HepG2 (cell line): ENCODE data around the gene SNX9. TPM values are rescaled to one million over a fixed set of nuclear protein-coding genes. Genes with fewer than 3 reads are reported as not detected.
A peak's percentile ranks its signal among the peaks of the same experiment; 100 is the strongest.

ENCODE experiments used
- ATAC-seq: fragments of 200-7000 bp; cut with Tn5 transposase; 3 replicates; pipeline ENCODE4 v1.9.1; 2020; ENCODE audit warnings: mild to moderate bottlenecking, moderate library complexity
- BruUV-seq: library from RNA; stranded (reverse); fragments of 400-500 nt; replicated peaks from 2 replicates; lab custom pipeline; 2021; lab: Mats Ljungman, UMichigan
- CTCF ChIA-PET: fragments of 300-600 bp; formaldehyde crosslinking; extraction: SDS; loops from one replicate; lab custom pipeline; 2021; ENCODE audit warnings: low total read pairs, inconsistent platforms, low intra/inter-chr PET ratio; lab: Yijun Ruan, JAX
- POLR2A ChIA-PET: fragments of 350-600 bp; sonication (Branson Sonifier 250); formaldehyde crosslinking; loops from one replicate; lab custom pipeline; 2020; ENCODE audit warnings: antibody characterized with exemption, inconsistent platforms; lab: Yijun Ruan, JAX
- DNase-seq: peaks from one replicate; pipeline ENCODE4 v3.0.0-alpha.2; 2015; ENCODE audit warnings: low spot score
- FAIRE-seq: peaks from 3 replicates; lab custom pipeline; 2011; peaks lifted over from hg19 to GRCh38; lab: Jason Lieb, UNC
- H2AFZ ChIP-seq: one replicate; pipeline ENCODE4 v1.6.1; 2011; ENCODE audit warnings: low read length, inconsistent platforms
- H3K27ac ChIP-seq: fragments of 300-600 bp; 3 replicates; pipeline ENCODE4 v1.8.0; 2011; ENCODE audit warnings: mixed run types, mild to moderate bottlenecking, mixed read lengths, low read length, inconsistent platforms; ENCODE audit not compliant: insufficient read depth; ENCODE audit errors: extremely low read length
- H3K27me3 ChIP-seq, 2 experiments: fragments of 200-600 bp in 1 of 2; 2 replicates in 1 of 2; 3 replicates in 1 of 2; pipeline versions ENCODE4 v1.6.0 to v1.8.0; 2011; ENCODE audit warnings: low read length in 2 of 2, mild to moderate bottlenecking in 2 of 2, moderate library complexity in 2 of 2, inconsistent platforms in 1 of 2; ENCODE audit not compliant: insufficient read depth in 2 of 2, control insufficient read depth in 1 of 2
- H3K36me3 ChIP-seq, 2 experiments: fragments of 200-600 bp in 1 of 2; replicated peaks in 1 of 2; 2 replicates in 1 of 2; 3 replicates in 1 of 2; pipeline versions ENCODE4 v1.5.1 to v1.8.0; 2011; ENCODE audit warnings: low read length in 2 of 2, inconsistent platforms in 1 of 2; ENCODE audit not compliant: insufficient read depth in 2 of 2, control insufficient read depth in 1 of 2
- H3K4me1 ChIP-seq: 2 replicates; pipeline ENCODE4 v1.5.1; 2012; ENCODE audit warnings: low read length, inconsistent platforms; ENCODE audit not compliant: insufficient read depth
- H3K4me2 ChIP-seq: 2 replicates; pipeline ENCODE4 v1.6.0; 2011; ENCODE audit warnings: low read depth, low read length, inconsistent platforms
- H3K4me3 ChIP-seq, 3 experiments: fragments of 200-600 bp in 1 of 3; sonication (generic), shearing (Covaris generic) in 1 of 3; replicated peaks in 1 of 3; 2 replicates each; pipeline ENCODE4 v1.5.1; 2011 to 2016; ENCODE audit warnings: low read length in 3 of 3, inconsistent platforms in 2 of 3, low read depth in 2 of 3, mild to moderate bottlenecking in 2 of 3, control low read depth in 1 of 3, mixed read lengths in 1 of 3; ENCODE audit not compliant: insufficient read depth in 1 of 3
- H3K79me2 ChIP-seq: one replicate; pipeline ENCODE4 v1.6.1; 2011; ENCODE audit warnings: low read length, inconsistent platforms; ENCODE audit not compliant: insufficient read depth
- H3K9ac ChIP-seq: 2 replicates; pipeline ENCODE4 v1.6.0; 2011; ENCODE audit warnings: mild to moderate bottlenecking, low read depth, low read length, inconsistent platforms; ENCODE audit not compliant: insufficient read depth
- H3K9me3 ChIP-seq: 2 replicates; pipeline ENCODE4 v1.5.1; 2012; ENCODE audit warnings: mild to moderate bottlenecking, low read length
- H4K20me1 ChIP-seq: 2 replicates; pipeline ENCODE4 v1.6.0; 2011; ENCODE audit warnings: inconsistent platforms, mild to moderate bottlenecking, low read length, moderate library complexity; ENCODE audit not compliant: insufficient read depth
- CCAR2 ChIP-seq: fragments of 200-400 bp; formaldehyde crosslinking; optimal IDR thresholded peaks from 2 replicates; pipeline ENCODE3; 2018; ENCODE audit warnings: low read depth, mild to moderate bottlenecking, low read length, moderate library complexity
- HBP1 ChIP-seq: IDR thresholded peaks from 2 replicates; pipeline ENCODE4 v1.6.1; 2016; ENCODE audit warnings: low read depth, control low read depth
- HIC2 ChIP-seq: sonication (generic); formaldehyde crosslinking; IDR thresholded peaks from 2 replicates; pipeline ENCODE4 v1.9.0; 2022; ENCODE audit warnings: low read depth, missing genetic modification reagents
- HMG20A ChIP-seq: IDR thresholded peaks from 2 replicates; pipeline ENCODE4 v1.6.1; 2016; ENCODE audit warnings: borderline replicate concordance
- KAT8 ChIP-seq: IDR thresholded peaks from 2 replicates; pipeline ENCODE4 v1.6.1; 2016; ENCODE audit warnings: missing genetic modification reagents, missing compliant biosample characterization
- KDM2A ChIP-seq: sonication (generic); formaldehyde crosslinking; IDR thresholded peaks from 2 replicates; pipeline ENCODE4 v1.4.0; 2020; ENCODE audit warnings: low read depth, missing genetic modification reagents, borderline replicate concordance
- MLX ChIP-seq: IDR thresholded peaks from 2 replicates; pipeline ENCODE4 v1.6.1; 2016
- NCOA1 ChIP-seq: sonication (generic); formaldehyde crosslinking; IDR thresholded peaks from 2 replicates; pipeline ENCODE4 v1.9.0; 2021; ENCODE audit warnings: missing genetic modification reagents
- NFE2L1 ChIP-seq: sonication (generic); formaldehyde crosslinking; IDR thresholded peaks from 2 replicates; pipeline ENCODE4 v1.4.0; 2020; ENCODE audit warnings: missing genetic modification reagents, mild to moderate bottlenecking, borderline replicate concordance
- PTBP1 ChIP-seq: fragments of 200-400 bp; formaldehyde crosslinking; IDR thresholded peaks from 2 replicates; pipeline ENCODE4 v1.6.1; 2018; ENCODE audit warnings: low read length, low read depth; ENCODE audit not compliant: poor library complexity, severe bottlenecking
- TARDBP ChIP-seq: sonication (generic); formaldehyde crosslinking; IDR thresholded peaks from 2 replicates; pipeline ENCODE4 v1.8.0; 2022; ENCODE audit warnings: mild to moderate bottlenecking, missing genetic modification reagents
- ZBTB20 ChIP-seq: sonication (generic); formaldehyde crosslinking; IDR thresholded peaks from 2 replicates; pipeline ENCODE4 v1.8.1; 2023; ENCODE audit warnings: missing genetic modification reagents, low read depth, mild to moderate bottlenecking, borderline replicate concordance
- ZBTB46 ChIP-seq: sonication (generic); formaldehyde crosslinking; IDR thresholded peaks from 2 replicates; pipeline ENCODE4 v1.4.0; 2020; ENCODE audit warnings: mild to moderate bottlenecking, missing genetic modification reagents, borderline replicate concordance
- ZFYVE20 ChIP-seq: sonication (generic); formaldehyde crosslinking; IDR thresholded peaks from 2 replicates; pipeline ENCODE4 v1.8.0; 2023; ENCODE audit warnings: low read depth, mild to moderate bottlenecking, moderate library complexity, missing genetic modification reagents, borderline replicate concordance
- ZNF230 ChIP-seq: sonication (generic); formaldehyde crosslinking; IDR thresholded peaks from 2 replicates; pipeline ENCODE4 v1.4.0; 2020; ENCODE audit warnings: mild to moderate bottlenecking, missing genetic modification reagents
- ZNF501 ChIP-seq: sonication (generic); formaldehyde crosslinking; IDR thresholded peaks from 2 replicates; pipeline ENCODE4 v1.5.1; 2020; ENCODE audit warnings: mild to moderate bottlenecking, moderate library complexity, missing genetic modification reagents
- ZNF563 ChIP-seq: sonication (generic); formaldehyde crosslinking; IDR thresholded peaks from 2 replicates; pipeline ENCODE4 v1.8.0; 2022; ENCODE audit warnings: mild to moderate bottlenecking, moderate library complexity, missing genetic modification reagents
- WGBS: methylation state at CpG from one replicate; pipeline ENCODE4 v1.1.6; 2017; ENCODE audit warnings: low lambda C conversion rate; 5-methylcytosine and 5-hydroxymethylcytosine counted together
- in situ Hi-C: cut with HindIII; loops from 2 replicates; pipeline ENCODE4 v1.10.0; 2017; ENCODE audit warnings: low pct_unique_long_range_greater_than_20kb; ENCODE audit not compliant: extremely low pct_ligation_motif_present
- intact Hi-C: fragments of 100-400 bp; cut with micrococcal nuclease; formaldehyde crosslinking; loops from one replicate; pipeline ENCODE4 v1.10.0; 2022; ENCODE audit not compliant: unreplicated experiment
- polyA plus RNA-seq, 8 experiments: library from polyadenylated mRNA; depleted of rRNA in 3 of 8; stranded (reverse) in 7 of 8; unstranded in 1 of 8; fragments of >200 nt; fragmentation: Illumina TruSeq in 4 of 8; extraction: Trizol in 4 of 8; gene quantifications; 2 replicates each; pipeline versions ENCODE4 v1.2.1 to v1.2.3, GENCODE V29; 2011 to 2016; ENCODE audit warnings: low read depth in 4 of 8, missing spikeins in 1 of 8, mixed read lengths in 1 of 8; ENCODE audit not compliant: insufficient read depth in 1 of 8
- total RNA-seq, 5 experiments: library from RNA; depleted of rRNA; stranded (reverse); fragments of >200 nt; fragmentation: Illumina TruSeq; extraction: Trizol; gene quantifications; 2 replicates each; pipeline ENCODE4 v1.2.3, GENCODE V29; 2016; ENCODE audit warnings: low read depth in 1 of 5

Gene SNX9
- total and polyA plus RNA-seq, 2 of the 13 experiments (the other 11 are each of a cell fraction or from before 2014, with no cell fraction given), result 21.9 to 36.0 TPM

GRCh38 chr6:157989541-157990289, 166.7 kb downstream of the SNX9 start:
- FAIRE-seq, result no peak
- Histone ChIP-seq H3K4me3 (peak overlapping the region in 1 of 3 experiments; percentile 15; a peak in 1 of 6 replicates), H3K36me3 (peaks cover 14 to 28% of the 10 kb centered on the region in 2 experiments), H3K9ac (peak overlapping the region; percentile 3; the same call in 1 of the 2 replicates), H4K20me1 (peaks cover 51% of the 10 kb centered on the region), H3K9me3 (no peaks in the 10 kb centered on the region), H3K4me2 (peak overlapping the region; percentile 13; the same call in 1 of the 2 replicates), H3K27ac (peak overlapping the region; percentile 39), H2AFZ (no peak overlapping the region), H3K27me3 (no peaks in the 10 kb centered on the region), H3K4me1 (peaks cover 96% of the 10 kb centered on the region), H3K79me2 (peaks cover 95% of the 10 kb centered on the region)
- ATAC-seq, result no peak
- ChIA-PET CTCF (no interaction called here), POLR2A (interaction anchor here (16.1 kb wide), 1 partner anchor 23 kb away, joined by 345 read pairs; no protein-coding TSS in a partner anchor)
- intact Hi-C loops (no loop called here), in situ Hi-C loops (no loop called here)
- DNase-seq, result no peak
- 77% methylated on average over 18 of the region's 22 CpGs for WGBS
- BruUV-seq, result no TSS peak
- TF ChIP-seq ZBTB46 (CRISPR knock-in tag), result no peak
- no peak for TF ChIP-seq KDM2A (CRISPR knock-in tag)
- TF ChIP-seq NCOA1 (CRISPR knock-in tag), result 0 out of 2 replicates have a peak, but pooled peaks have one; percentile 63
- no peak for TF ChIP-seq CCAR2
- TF ChIP-seq MLX (CRISPR knock-in tag), result no peak
- 0 out of 2 replicates have a peak, but pooled peaks have one; percentile 34 for TF ChIP-seq ZNF501
- TF ChIP-seq ZBTB20 (CRISPR knock-in tag), result no peak
- no peak for TF ChIP-seq HBP1 (CRISPR knock-in tag)
- TF ChIP-seq KAT8 (CRISPR knock-in tag), result no peak
- 0 out of 2 replicates have a peak, but pooled peaks have one; percentile 15 for TF ChIP-seq TARDBP (CRISPR knock-in tag)
- TF ChIP-seq NFE2L1 (CRISPR knock-in tag), result no peak
- TF ChIP-seq PTBP1, result no peak
- no peak for TF ChIP-seq ZFYVE20
- no peak for TF ChIP-seq HMG20A (CRISPR knock-in tag)
- no peak for TF ChIP-seq ZNF563 (CRISPR knock-in tag)
- TF ChIP-seq HIC2 (CRISPR knock-in tag), result peak; percentile 84
- TF ChIP-seq ZNF230 (CRISPR knock-in tag), result no peak
